NCI-H748 treated with DMSO at 0.1 percent for 48 hours (cell line): ENCODE results near the gene PCDHB4.
"Not testable (repeated sequence)": the region's sequence is repeated elsewhere in the genome, so short reads cannot be mapped to it uniquely, and the experiment has no call there.

Experiments used
- DNase-seq: peaks from one replicate; lab custom pipeline; 2025; lab: John Stamatoyannopoulos, UW

The PCDHB4 gene

DNA sequence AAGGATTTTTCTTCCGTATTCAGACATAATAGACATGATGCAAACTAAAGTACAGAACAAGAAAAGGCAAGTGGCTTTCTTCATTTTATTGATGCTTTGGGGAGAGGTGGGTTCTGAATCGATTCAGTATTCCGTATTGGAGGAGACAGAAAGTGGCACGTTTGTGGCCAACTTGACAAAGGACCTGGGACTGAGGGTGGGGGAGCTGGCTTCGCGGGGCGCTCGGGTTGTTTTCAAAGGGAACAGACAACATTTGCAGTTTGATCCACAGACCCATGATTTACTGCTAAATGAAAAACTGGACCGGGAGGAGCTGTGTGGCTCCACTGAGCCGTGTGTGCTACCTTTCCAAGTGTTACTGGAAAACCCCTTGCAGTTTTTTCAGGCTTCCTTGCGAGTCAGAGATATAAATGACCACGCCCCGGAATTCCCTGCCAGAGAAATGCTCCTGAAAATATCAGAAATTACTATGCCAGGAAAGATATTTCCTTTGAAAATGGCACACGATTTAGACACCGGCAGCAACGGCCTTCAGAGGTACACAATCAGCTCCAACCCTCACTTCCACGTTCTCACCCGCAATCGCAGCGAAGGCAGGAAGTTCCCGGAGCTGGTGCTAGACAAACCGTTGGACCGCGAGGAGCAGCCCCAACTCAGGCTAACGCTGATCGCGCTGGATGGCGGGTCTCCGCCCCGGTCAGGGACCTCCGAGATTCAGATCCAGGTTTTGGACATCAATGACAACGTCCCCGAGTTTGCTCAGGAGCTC is 28.8 kb downstream of the PCDHB4 start:
- DNase-seq = no peak

DNA sequence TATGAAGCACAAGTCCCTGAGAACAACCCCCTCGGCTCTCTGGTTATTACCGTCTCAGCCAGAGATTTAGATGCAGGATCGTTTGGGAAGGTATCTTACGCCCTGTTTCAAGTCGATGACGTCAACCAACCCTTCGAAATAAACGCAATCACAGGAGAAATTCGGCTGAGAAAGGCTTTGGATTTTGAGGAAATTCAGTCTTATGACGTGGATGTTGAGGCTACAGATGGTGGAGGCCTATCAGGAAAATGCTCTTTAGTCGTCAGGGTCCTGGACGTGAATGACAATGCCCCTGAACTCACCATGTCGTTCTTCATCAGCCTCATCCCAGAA is 29.3 kb downstream of the PCDHB4 start:
- DNase-seq = no peak

DNA sequence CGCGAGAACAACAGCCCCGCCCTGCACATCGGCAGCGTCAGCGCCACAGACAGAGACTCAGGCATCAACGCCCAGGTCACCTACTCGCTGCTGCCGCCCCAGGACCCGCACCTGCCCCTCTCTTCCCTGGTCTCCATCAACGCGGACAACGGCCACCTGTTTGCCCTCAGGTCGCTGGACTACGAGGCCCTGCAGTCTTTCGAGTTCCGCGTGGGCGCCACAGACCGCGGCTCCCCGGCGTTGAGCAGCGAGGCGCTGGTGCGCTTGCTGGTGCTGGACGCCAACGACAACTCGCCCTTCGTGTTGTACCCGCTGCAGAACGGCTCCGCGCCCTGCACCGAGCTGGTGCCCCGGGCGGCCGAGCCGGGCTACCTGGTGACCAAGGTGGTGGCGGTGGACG is 30.0 kb downstream of the PCDHB4 start:
- not testable (repeated sequence) for DNase-seq

DNA sequence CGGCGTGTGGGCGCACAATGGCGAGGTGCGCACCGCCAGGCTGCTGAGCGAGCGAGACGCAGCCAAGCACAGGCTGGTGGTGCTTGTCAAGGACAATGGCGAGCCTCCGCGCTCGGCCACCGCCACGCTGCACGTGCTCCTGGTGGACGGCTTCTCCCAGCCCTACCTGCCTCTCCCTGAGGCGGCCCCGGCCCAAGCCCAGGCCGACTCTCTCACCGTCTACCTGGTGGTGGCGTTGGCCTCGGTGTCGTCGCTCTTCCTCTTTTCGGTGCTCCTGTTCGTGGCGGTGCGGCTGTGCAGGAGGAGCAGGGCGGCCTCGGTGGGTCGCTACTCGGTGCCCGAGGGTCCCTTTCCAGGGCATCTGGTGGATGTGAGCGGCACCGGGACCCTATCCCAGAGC is 30.5 kb downstream of the PCDHB4 start:
- not testable (repeated sequence) for DNase-seq

DNA sequence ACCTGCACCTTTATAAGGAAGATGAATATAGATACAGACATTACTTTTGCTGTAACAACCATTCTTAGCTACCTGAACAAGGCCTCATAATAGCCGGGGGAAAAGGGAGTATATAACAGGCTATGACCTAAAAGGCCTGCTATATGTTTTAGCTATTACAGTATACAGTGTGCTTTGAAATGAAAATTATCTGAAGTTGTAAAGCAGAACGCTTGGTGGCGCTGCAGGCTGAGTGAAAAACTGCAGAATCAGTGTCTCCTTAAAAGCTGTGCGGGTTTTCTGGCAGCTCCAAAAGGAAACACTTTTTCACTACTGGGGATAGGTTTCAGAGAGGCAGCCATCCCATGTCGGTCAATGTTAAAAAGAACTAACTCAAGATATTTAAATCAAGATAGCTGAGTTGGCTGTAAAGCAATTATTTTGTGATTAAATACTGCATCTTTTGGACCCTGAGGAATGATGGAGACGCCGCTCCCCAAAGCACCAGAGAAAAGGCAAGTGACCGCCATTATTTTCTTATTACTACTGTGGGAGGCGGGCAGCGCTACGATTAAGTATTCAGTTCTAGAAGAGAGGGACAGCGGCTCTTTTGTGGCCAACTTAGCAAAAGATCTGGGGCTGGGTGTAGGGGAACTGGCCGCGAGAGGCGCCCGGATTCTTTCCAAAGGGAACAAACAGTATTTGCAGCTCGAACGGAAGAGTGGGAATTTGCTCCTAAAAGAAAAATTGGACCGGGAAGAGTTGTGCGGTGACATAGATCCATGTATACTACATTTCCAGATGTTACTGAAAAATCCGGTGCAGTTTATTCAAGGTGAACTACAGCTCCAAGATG is 34.1 kb downstream of the PCDHB4 start:
- peak; percentile 80 for DNase-seq

DNA sequence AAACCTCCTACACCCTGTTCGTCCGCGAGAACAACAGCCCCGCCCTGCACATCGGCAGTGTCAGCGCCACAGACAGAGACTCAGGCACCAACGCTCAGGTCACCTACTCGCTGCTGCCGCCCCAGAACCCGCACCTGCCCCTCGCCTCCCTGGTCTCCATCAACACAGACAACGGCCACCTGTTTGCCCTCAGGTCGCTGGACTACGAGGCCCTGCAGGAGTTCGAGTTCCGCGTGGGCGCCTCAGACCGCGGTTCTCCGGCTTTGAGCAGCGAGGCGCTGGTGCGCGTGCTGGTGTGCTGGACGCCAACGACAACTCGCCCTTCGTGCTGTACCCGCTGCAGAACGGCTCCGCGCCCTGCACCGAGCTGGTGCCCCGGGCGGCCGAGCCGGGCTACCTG is 35.7 kb downstream of the PCDHB4 start:
- DNase-seq = not testable (repeated sequence)

DNA sequence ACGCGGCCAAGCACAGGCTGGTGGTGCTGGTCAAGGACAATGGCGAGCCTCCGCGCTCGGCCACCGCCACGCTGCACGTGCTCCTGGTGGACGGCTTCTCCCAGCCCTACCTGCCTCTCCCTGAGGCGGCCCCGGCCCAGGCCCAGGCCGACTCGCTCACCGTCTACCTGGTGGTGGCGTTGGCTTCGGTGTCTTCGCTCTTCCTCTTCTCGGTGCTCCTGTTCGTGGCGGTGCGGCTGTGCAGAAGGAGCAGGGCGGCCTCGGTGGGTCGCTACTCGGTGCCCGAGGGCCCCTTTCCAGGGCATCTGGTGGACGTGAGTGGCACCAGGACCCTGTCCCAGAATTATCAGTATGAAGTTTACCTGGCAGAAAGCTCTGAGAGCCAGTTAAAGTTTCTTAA is 36.3 kb downstream of the PCDHB4 start:
- not testable (repeated sequence) for DNase-seq

DNA sequence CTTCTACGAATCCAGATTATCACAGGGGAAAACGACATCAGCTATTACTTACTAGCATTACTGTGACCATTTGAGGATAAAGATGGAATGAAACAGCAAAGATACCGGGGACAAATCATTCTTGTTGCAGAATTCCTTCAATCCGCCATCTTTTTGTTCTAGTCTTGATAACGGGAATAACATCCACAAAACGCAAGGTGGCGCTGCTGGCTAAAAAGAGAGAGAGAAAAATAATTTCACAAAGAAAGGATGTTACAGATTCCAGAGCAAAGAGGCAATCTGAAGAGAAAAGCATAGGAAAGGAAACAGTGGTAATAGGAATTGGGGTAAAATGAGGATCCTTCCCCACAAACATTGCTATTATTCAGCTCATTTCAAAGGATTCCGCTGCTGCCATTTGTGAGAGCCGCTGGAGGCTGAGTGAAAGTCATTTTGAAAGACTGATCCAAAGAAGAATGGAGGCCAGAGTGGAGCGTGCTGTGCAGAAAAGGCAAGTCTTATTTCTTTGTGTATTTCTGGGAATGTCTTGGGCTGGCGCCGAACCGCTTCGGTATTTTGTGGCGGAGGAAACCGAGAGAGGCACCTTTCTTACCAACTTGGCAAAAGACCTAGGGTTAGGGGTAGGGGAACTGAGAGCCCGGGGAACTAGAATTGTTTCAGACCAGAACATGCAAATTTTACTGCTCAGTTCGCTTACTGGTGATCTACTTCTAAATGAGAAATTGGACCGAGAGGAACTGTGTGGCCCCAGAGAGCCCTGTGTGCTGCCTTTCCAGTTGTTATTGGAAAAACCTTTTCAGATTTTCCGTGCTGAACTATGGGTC is 51.0 kb downstream of the PCDHB4 start, which contains the start of gene PCDHB7:
TSS of gene PCDHB7 (plus strand) at position 264 of the 824 bp plus-strand sequence. CDS start at position 456, 192 bp downstream.
- DNase-seq = peak; percentile 70

DNA sequence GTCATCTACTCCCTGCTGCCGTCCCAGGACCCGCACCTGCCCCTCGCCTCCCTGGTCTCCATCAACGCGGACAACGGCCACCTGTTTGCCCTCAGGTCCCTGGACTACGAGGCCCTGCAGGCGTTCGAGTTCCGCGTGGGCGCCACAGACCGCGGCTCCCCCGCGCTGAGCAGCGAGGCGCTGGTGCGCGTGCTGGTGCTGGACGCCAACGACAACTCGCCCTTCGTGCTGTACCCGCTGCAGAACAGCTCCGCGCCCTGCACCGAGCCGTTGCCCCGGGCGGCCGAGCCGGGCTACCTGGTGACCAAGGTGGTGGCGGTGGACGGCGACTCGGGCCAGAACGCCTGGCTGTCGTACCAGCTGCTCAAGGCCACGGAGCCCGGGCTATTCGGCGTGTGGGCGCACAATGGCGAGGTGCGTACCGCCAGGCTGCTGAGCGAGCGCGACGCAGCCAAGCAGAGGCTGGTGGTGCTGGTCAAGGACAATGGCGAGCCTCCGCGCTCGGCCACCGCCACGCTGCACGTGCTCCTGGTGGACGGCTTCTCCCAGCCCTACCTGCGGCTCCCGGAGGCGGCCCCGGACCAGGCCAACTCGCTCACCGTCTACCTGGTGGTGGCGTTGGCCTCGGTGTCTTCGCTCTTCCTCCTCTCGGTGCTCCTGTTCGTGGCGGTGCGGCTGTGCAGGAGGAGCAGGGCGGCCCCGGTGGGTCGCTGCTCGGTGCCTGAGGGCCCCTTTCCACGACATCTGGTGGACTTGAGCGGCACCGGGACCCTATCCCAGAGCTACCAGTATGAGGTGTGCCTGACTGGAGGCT is 52.9 kb downstream of the PCDHB4 start:
- not testable (repeated sequence) for DNase-seq
